Right renal pelvis (tissue), 4 donors: ENCODE results near the gene CST3. TPM values are rescaled to one million over a fixed set of nuclear protein-coding genes. Genes with fewer than 3 reads are reported as not detected.

Source experiments
- polyA plus RNA-seq, 4 donors: library from polyadenylated mRNA; unstranded; fragments of 120-200 nt; gene quantifications; one replicate each; pipeline ENCODE4 v1.2.1, GENCODE V29; 2013; ENCODE audit not compliant: insufficient read length in 4 of 4

The CST3 gene
- polyA plus RNA-seq, 4 donors = 137 to 206 (median 155) TPM

Other genes starting within 250 kb of the CST3 start
- gene NAPB, start 216.5 kb downstream of the CST3 start, polyA plus RNA-seq = 10 to 100 TPM; 15.0 to 22.3 (median 18.7) TPM
- gene CSTL1, start 198.3 kb downstream of the CST3 start, polyA plus RNA-seq = under 1 TPM in 1 of 4 donors, not detected in 3; 0.10 TPM
- not detected for gene CST11, start 185.1 kb downstream of the CST3 start, polyA plus RNA-seq
- gene CST8, start 146.8 kb downstream of the CST3 start, polyA plus RNA-seq = not detected
- gene CST9L, start 69.5 kb downstream of the CST3 start, polyA plus RNA-seq = not detected
- under 1 TPM in 2 of 4 donors, not detected in 2; 0.05 to 0.17 TPM for gene CST9, start 32.0 kb downstream of the CST3 start, polyA plus RNA-seq
- gene CST4, start 51.1 kb upstream of the CST3 start, polyA plus RNA-seq = not detected
- under 1 TPM in 2 of 4 donors, not detected in 2; 0.27 TPM for gene CST1, start 113.0 kb upstream of the CST3 start, polyA plus RNA-seq
- gene CST2, start 188.8 kb upstream of the CST3 start, polyA plus RNA-seq = not detected
- gene CST5, start 241.8 kb upstream of the CST3 start, polyA plus RNA-seq = under 1 TPM in 3 of 4 donors, not detected in 1; 0.35 to 0.54 (median 0.44) TPM